HCT116 (cell line): ENCODE data around the gene NHSL2. TPM values are rescaled to one million over a fixed set of nuclear protein-coding genes. Genes with fewer than 3 reads are reported as not detected.

Source experiments
- ATAC-seq: fragments of 200-7000 bp; cut with Tn5 transposase; 2 replicates; pipeline ENCODE4 v1.9.1; 2020; ENCODE audit warnings: mild to moderate bottlenecking, moderate library complexity
- BruUV-seq: library from RNA; stranded (reverse); fragments of 400-500 nt; replicated peaks from 2 replicates; lab custom pipeline; 2021; lab: Mats Ljungman, UMichigan
- CTCF ChIA-PET: fragments of 300-600 bp; sonication (Branson Sonifier 250); formaldehyde crosslinking; loops from one replicate; lab custom pipeline; 2021; ENCODE audit warnings: antibody characterized with exemption; lab: Charles Lee
- POLR2A ChIA-PET: fragments of 300-600, 350-600 bp; sonication (Branson Sonifier 250); formaldehyde crosslinking; loops from one replicate; lab custom pipeline; 2021; ENCODE audit warnings: antibody characterized with exemption; lab: Charles Lee
- RAD21 ChIA-PET, 2 experiments: fragments of 300-600 bp; sonication (Branson Sonifier 250); formaldehyde crosslinking; loops; one replicate each; lab custom pipeline; 2023; ENCODE audit warnings: low total read pairs in 2 of 2; ENCODE audit not compliant: uncharacterized antibody in 2 of 2, unreplicated experiment in 2 of 2, low non-redundant PET in 1 of 2; lab: Charles Lee
- DNase-seq: peaks from one replicate; pipeline ENCODE4 v3.0.0-alpha.2; 2010; ENCODE audit warnings: low read depth, low spot score
- H2AFZ ChIP-seq: fragments of 200-600 bp; shearing (Covaris generic), sonication (generic); 2 replicates; pipeline ENCODE4 v1.6.1; 2017; ENCODE audit warnings: low read depth, mixed run types, mixed read lengths, antibody characterized with exemption, low read length; ENCODE audit not compliant: poor library complexity, severe bottlenecking
- H3K27ac ChIP-seq: 2 replicates; pipeline ENCODE4 v1.5.1; 2012; ENCODE audit warnings: low read depth, low read length
- H3K27me3 ChIP-seq: fragments of 200-600 bp; sonication (generic); 2 replicates; pipeline ENCODE4 v1.6.1; 2016; ENCODE audit warnings: mixed run types, low read length, mixed read lengths; ENCODE audit not compliant: insufficient read depth
- H3K36me3 ChIP-seq, 2 experiments: fragments of 200-500 bp in 1 of 2; fragments of 200-600 bp in 1 of 2; sonication (Bioruptor generic) in 1 of 2; sonication (generic) in 1 of 2; 2 replicates each; pipeline versions ENCODE4 v1.5.1 to v1.6.1; 2014 to 2016; ENCODE audit warnings: low read length in 2 of 2, inconsistent platforms in 1 of 2, mixed read lengths in 1 of 2, mixed run types in 1 of 2; ENCODE audit not compliant: insufficient read depth in 2 of 2, control insufficient read depth in 1 of 2
- H3K4me1 ChIP-seq, 2 experiments: fragments of 200-600 bp in 1 of 2; sonication (generic) in 1 of 2; 2 replicates each; pipeline versions ENCODE4 v1.5.1 to v1.6.1; 2012 to 2017; ENCODE audit warnings: low read length in 2 of 2, inconsistent platforms in 1 of 2, mild to moderate bottlenecking in 1 of 2, mixed read lengths in 1 of 2, mixed run types in 1 of 2, moderate library complexity in 1 of 2; ENCODE audit not compliant: insufficient read depth in 2 of 2, control insufficient read depth in 1 of 2
- H3K4me2 ChIP-seq: fragments of 200-600 bp; sonication (generic); 2 replicates; pipeline ENCODE4 v1.6.1; 2017; ENCODE audit warnings: mixed run types, low read length, mixed read lengths
- H3K4me3 ChIP-seq, 2 experiments: fragments of 200-600 bp in 1 of 2; sonication (generic) in 1 of 2; replicated peaks in 1 of 2; 2 replicates each; pipeline ENCODE4 v1.5.1; 2011 to 2016; ENCODE audit warnings: low read length in 2 of 2, control low read depth in 1 of 2, low read depth in 1 of 2, mild to moderate bottlenecking in 1 of 2, mixed read lengths in 1 of 2, mixed run types in 1 of 2
- H3K79me2 ChIP-seq: fragments of 200-600 bp; sonication (generic); 2 replicates; pipeline ENCODE4 v1.6.1; 2017; ENCODE audit warnings: mild to moderate bottlenecking, mixed run types, low read length, moderate library complexity, mixed read lengths; ENCODE audit not compliant: insufficient read depth
- H3K9ac ChIP-seq: fragments of 200-600 bp; sonication (generic); 2 replicates; pipeline ENCODE4 v1.6.1; 2016; ENCODE audit warnings: low read length, mixed read lengths
- H3K9me2 ChIP-seq: fragments of 200-600 bp; sonication (generic), shearing (Covaris generic); 2 replicates; pipeline ENCODE4 v1.6.1; 2017; ENCODE audit warnings: mixed run types, mild to moderate bottlenecking, moderate library complexity; ENCODE audit not compliant: insufficient read depth
- H3K9me3 ChIP-seq, 2 experiments: fragments of 200-500 bp in 1 of 2; fragments of 200-600 bp in 1 of 2; sonication (Bioruptor generic) in 1 of 2; sonication (generic) in 1 of 2; 2 replicates each; pipeline ENCODE4 v1.6.1; 2014 to 2017; ENCODE audit warnings: low read length in 2 of 2, mixed read lengths in 2 of 2, inconsistent platforms in 1 of 2, low read depth in 1 of 2, mild to moderate bottlenecking in 1 of 2, mixed run types in 1 of 2, moderate library complexity in 1 of 2; ENCODE audit not compliant: control insufficient read depth in 1 of 2, insufficient read depth in 1 of 2
- H4K20me1 ChIP-seq: fragments of 200-600 bp; sonication (generic), shearing (Covaris generic); 2 replicates; pipeline ENCODE4 v1.6.1; 2017; ENCODE audit warnings: mixed run types, mild to moderate bottlenecking, moderate library complexity; ENCODE audit not compliant: insufficient read depth
- EGR1 ChIP-seq: IDR thresholded peaks from 2 replicates; pipeline ENCODE4 v1.6.1; 2012; ENCODE audit warnings: low read depth
- EZH2 ChIP-seq: fragments of 200-600 bp; sonication (generic); IDR thresholded peaks from 2 replicates; pipeline ENCODE4 v1.6.1; 2017; ENCODE audit warnings: antibody characterized with exemption, mixed run types
- POLR2A ChIP-seq: IDR thresholded peaks from 2 replicates; pipeline ENCODE4 v1.7.0; 2011; ENCODE audit warnings: borderline replicate concordance; ENCODE audit not compliant: insufficient read depth, insufficient read length; ENCODE audit errors: extremely low read depth
- TCF7L2 ChIP-seq: IDR thresholded peaks from 2 replicates; pipeline ENCODE4 v1.7.0; 2011; ENCODE audit warnings: borderline replicate concordance, inconsistent platforms; ENCODE audit not compliant: insufficient read depth, insufficient read length; ENCODE audit errors: extremely low read depth
- ZFX ChIP-seq: fragments of 450-650 bp; IDR thresholded peaks from 2 replicates; pipeline ENCODE4 v1.6.1; 2017
- intact Hi-C: fragments of 100-400 bp; cut with micrococcal nuclease; formaldehyde crosslinking; loops from 2 replicates; pipeline ENCODE4 v1.10.0; 2022
- total RNA-seq: library from RNA; stranded (reverse); gene quantifications from one replicate; pipeline ENCODE4 v1.2.1, GENCODE V29; 2021; ENCODE audit not compliant: unreplicated experiment
- TF ChIP-seq, protein P1 (sequence below): IDR thresholded peaks from 2 replicates; pipeline ENCODE4 v1.6.1; 2012

The NHSL2 gene
- total RNA-seq, 1 experiment from 2014 or later: 0.22 TPM

DNA sequence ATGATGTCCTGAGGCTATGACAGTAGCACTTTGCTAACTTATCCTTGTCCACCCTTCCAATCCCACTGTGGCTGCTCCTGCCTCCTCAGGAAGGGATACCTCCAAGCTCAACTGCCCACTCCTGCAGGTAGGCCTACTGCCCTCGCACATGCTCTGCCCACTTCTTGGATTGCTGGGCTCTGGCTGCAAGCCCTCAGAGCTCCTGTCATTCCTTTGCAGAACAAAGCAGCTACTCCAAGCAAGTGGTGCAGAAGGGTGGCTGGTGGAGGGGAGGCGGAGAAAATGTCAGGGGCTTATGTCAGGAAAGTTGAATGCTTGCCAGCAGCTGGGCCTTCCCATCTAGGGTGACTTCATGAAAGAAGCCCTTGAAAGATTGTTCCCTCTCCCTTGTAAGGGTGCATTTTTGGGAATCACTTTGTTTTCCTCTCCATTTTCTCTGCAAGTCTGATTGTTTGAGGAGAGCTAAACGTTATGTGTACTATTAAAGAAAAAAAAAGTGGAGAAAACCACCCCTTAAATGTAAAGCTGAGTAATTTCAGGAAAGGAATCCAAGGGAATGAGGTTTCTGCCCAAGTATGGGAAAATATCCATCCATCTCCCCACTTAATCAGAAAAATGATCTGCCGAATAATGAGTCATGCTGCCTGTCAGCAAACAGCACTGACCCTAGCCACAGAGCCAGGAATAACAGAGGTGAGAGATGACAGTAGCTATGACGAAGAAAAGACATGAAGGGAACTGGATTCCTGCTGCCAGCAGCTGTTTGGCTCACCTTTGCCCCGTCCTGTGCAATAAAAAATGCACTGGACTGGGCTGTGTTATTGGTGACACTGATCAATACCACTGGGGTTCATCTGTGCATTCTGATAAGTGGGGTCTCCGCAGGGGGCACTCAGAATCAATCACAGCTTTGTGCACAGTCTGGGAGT is 119.1 kb downstream of the NHSL2 start:
- Histone ChIP-seq H3K4me3 (no peak overlapping the region), H3K4me1 (peaks cover 12 to 18% of the 10 kb centered on the region in 2 experiments), H3K4me2 (peak overlapping the region; percentile 41), H3K79me2 (no peaks in the 10 kb centered on the region), H2AFZ (no peak overlapping the region), H3K9me2 (no peaks in the 10 kb centered on the region), H3K27me3 (no peaks in the 10 kb centered on the region), H3K27ac (no peak overlapping the region), H3K9ac (no peak overlapping the region), H3K36me3 (no peaks in the 10 kb centered on the region), H4K20me1 (no peaks in the 10 kb centered on the region), H3K9me3 (no peaks in the 10 kb centered on the region)
- BruUV-seq: no TSS peak
- TF ChIP-seq, protein P1, sequence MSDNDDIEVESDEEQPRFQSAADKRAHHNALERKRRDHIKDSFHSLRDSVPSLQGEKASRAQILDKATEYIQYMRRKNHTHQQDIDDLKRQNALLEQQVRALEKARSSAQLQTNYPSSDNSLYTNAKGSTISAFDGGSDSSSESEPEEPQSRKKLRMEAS: 0 out of 2 replicates have a peak, but pooled peaks have one; percentile 17
- no peak for TF ChIP-seq ZFX
- DNase-seq (no peak), ATAC-seq (peak; percentile 80)
- CTCF ChIA-PET: interaction anchor here (3.1 to 4.2 kb wide), 2 partner anchors 9 to 11 kb away, joined by 19 to 21 read pairs; no protein-coding TSS in a partner anchor
- RAD21 ChIA-PET: no interaction called here
- POLR2A ChIA-PET: interaction anchor here (1.9 kb wide), 1 partner anchor 11 kb away, joined by 4 read pairs; no protein-coding TSS in a partner anchor
- intact Hi-C loops: no loop called here

- H3K4me3 ChIP-seq: no peak overlapping the region
- H3K27me3 ChIP-seq: no peaks in the 10 kb centered on the region
- H3K9ac ChIP-seq: no peak overlapping the region
- POLR2A ChIA-PET: interaction anchor here (1.9 kb wide), 1 partner anchor 12 kb away, joined by 4 read pairs; no protein-coding TSS in a partner anchor
- RAD21 ChIA-PET: no interaction called here
- DNase-seq (no peak), ATAC-seq (no peak)
- H3K79me2 ChIP-seq: no peaks in the 10 kb centered on the region
- intact Hi-C loops: no loop called here
- H3K27ac ChIP-seq: no peak overlapping the region
- no peaks in the 10 kb centered on the region for H4K20me1 ChIP-seq
- no peaks in the 10 kb centered on the region for H3K36me3 ChIP-seq
- CTCF ChIA-PET: interaction anchor here (3.1 to 4.2 kb wide), 2 partner anchors 9 to 12 kb away, joined by 19 to 21 read pairs; no protein-coding TSS in a partner anchor
- H3K9me3 ChIP-seq: no peaks in the 10 kb centered on the region
- no peak overlapping the region for H2AFZ ChIP-seq
- H3K9me2 ChIP-seq: no peaks in the 10 kb centered on the region
- peaks cover 12 to 18% of the 10 kb centered on the region in 2 experiments for H3K4me1 ChIP-seq
- H3K4me2 ChIP-seq: peak overlapping the region; percentile 41
- no TSS peak for BruUV-seq
- TF ChIP-seq EZH2: no peak
- TF ChIP-seq POLR2A: no peak
- TF ChIP-seq EGR1: no peak
- TF ChIP-seq ZFX: no peak
- TF ChIP-seq TCF7L2: no peak
- TF ChIP-seq, all 23 proteins: peak for 0
Observed at GRCh38 chrX:72030431-72030830, 119.8 kb downstream of the NHSL2 start.
